GM12891 (cell line): ENCODE results near the gene PI16.

Source experiments
- POLR2A ChIP-seq: IDR thresholded peaks from 2 replicates; pipeline ENCODE4 v1.6.1; 2011; ENCODE audit warnings: low read depth, low read length, control low read depth
- POLR2AphosphoS5 ChIP-seq: IDR thresholded peaks from 2 replicates; pipeline ENCODE4 v1.6.1; 2011; ENCODE audit warnings: low read depth, low read length, control low read depth
- TAF1 ChIP-seq: IDR thresholded peaks from 2 replicates; pipeline ENCODE4 v1.6.1; 2011; ENCODE audit warnings: low read depth, low read length, control low read depth

GRCh38 chr6:36971921-36972673 is 17.6 kb downstream of the PI16 start:
- TF ChIP-seq POLR2AphosphoS5 = no peak
- no peak for TF ChIP-seq POLR2A
- no peak for TF ChIP-seq TAF1
